ENCODE measurements around the gene GALNT8.

DNA sequence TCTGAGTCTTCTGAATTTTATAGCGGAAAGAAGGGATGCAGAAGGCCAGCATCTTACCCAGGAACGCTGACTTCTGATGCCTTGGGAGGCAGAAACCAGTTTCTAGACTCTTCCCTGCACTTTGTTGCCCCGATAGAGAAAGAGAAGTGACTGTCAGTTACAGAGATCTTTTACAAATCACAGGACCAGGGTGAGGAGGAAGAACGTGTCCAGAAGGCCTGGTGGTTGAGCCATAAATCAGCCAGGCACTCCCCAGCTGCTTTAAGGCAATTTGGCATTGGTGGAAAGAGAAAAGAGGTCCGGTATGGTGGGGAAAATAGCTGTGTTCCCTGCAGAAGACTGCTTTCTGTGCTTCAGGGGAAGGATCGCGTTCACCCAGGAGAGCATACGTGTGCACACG lies 100.8 kb downstream of the GALNT8 start:
- TF ChIP-seq SIN3A (IDR thresholded peaks at IDR 0.05; ENCODE audit: low read depth, low read length) (no peak), EGR1 (IDR thresholded peaks at IDR 0.05; ENCODE audit: borderline replicate concordance in 1 of 2, low read depth in 2 of 2, low read length in 2 of 2) (no peak), SUZ12 (IDR thresholded peaks at IDR 0.05; ENCODE audit: unreplicated experiment) (no peak), JUND (IDR thresholded peaks at IDR 0.05; ENCODE audit: low read depth, low read length) (no peak)
- TF ChIP-seq, protein P1, sequence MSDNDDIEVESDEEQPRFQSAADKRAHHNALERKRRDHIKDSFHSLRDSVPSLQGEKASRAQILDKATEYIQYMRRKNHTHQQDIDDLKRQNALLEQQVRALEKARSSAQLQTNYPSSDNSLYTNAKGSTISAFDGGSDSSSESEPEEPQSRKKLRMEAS (IDR thresholded peaks at IDR 0.05; ENCODE audit: low read depth, low read length), result no peak
- TF ChIP-seq, protein P2, sequence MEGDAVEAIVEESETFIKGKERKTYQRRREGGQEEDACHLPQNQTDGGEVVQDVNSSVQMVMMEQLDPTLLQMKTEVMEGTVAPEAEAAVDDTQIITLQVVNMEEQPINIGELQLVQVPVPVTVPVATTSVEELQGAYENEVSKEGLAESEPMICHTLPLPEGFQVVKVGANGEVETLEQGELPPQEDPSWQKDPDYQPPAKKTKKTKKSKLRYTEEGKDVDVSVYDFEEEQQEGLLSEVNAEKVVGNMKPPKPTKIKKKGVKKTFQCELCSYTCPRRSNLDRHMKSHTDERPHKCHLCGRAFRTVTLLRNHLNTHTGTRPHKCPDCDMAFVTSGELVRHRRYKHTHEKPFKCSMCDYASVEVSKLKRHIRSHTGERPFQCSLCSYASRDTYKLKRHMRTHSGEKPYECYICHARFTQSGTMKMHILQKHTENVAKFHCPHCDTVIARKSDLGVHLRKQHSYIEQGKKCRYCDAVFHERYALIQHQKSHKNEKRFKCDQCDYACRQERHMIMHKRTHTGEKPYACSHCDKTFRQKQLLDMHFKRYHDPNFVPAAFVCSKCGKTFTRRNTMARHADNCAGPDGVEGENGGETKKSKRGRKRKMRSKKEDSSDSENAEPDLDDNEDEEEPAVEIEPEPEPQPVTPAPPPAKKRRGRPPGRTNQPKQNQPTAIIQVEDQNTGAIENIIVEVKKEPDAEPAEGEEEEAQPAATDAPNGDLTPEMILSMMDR (IDR thresholded peaks at IDR 0.05 in 2 of 3, conservative IDR thresholded peaks at IDR 0.05 in 1 of 3; ENCODE audit: control insufficient read depth in 2 of 3, extremely low read depth in 1 of 3, insufficient read depth in 1 of 3, low read depth in 3 of 3, low read length in 3 of 3), result no peak
